Measurements from ENCODE around the gene ABCA12.

ABCA12 gene

DNA sequence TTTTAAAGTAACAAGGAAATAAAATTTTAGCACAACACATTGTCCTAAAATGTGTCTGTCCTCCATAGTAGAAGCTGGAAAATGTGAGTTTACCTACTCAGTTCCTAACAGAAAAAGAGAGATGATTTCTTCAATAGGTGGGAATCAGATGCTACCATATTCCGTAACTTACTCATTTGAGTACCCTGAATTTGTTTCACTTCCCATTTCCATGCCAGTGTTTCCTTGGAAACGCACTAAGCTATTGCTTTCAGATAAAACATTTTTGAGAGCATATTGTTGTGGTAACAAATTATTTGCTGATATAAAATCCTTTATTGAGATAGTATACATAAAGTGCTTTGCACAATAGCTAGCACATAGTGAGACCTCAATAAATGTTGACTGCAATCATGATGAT, 191.5 kb downstream of the ABCA12 start:
- DNase-seq (ENCODE audit: low read depth in 2 of 2): no peak

DNA sequence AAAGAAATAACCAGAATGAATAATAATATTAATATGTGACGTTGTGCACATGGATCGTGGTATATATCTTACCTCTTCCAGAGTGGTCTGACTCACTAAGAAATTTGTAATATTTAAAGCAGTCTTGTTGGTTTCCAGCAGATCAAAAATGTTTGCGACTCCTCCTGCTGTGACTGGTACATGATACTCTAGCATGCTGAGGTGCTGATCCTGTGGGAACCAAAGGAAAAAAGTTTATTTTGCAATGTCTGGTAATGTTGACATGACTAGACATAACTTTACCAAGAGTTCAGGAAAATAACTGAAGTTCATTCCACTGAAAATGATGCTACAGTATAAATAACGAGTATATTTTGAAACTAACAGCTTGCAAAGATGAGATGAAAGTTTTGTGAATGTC, 204.4 kb downstream of the ABCA12 start:
- DNase-seq (ENCODE audit: low read depth in 2 of 2): no peak

DNA sequence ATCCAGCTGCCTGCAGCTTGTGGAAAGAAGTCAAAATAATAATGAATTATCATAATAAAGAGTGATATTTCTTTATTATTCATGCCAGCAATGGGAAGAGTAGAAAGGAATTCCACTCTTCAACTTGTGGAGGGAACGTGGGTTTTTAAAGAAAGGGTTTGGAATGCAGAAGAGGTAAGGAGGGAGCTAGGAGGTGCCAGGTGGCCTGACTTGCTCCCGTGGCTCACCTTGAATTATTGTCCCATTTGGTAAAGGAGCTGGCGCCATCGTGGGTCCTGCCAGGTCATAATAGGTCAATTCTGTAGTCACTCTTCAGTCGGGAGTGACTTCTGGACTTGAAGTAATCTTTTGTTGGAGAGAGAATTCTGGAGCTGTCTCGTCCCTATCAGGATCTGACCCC, 233.8 kb downstream of the ABCA12 start:
- no peak for DNase-seq (ENCODE audit: low read depth in 2 of 2)

DNA sequence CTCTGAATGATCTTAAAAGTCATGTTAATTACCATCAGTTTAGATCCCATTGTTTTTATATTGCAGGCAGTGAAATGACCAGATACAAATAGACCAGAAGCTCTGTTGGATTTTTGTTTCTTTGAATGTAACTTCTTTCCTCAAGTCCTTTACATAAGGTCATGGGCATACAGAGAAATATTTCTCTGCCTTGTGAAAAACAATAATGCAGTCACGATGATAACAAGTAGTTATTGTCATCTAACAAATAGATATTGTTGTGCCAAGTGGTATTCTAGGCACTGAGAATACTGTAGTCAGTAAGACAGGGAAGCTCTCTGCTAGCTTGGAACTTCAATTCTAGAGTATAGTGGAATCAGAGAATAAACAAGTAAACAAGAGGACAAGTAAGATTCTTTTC, 234.2 kb downstream of the ABCA12 start:
- no peak for DNase-seq (ENCODE audit: low read depth in 2 of 2)

DNA sequence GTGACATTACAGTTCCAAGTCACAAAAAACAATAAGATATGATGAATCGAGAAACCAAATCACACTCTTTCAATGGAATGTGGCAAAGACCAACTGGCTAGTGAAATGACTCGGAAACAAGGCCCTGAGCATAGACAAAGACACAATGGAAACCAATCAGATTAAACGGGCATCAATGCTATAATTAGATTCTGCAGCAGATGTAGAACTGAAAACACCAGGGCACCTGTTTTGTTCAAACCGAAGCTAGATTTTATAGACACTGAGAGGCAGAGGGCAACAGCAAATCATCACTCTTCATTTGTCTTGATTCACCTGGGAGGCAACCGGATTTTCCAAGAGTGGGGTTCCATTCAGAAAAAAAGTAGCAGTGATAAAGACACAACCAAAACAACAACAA, 236.1 kb downstream of the ABCA12 start:
- no peak for DNase-seq (ENCODE audit: low read depth in 2 of 2)

DNA sequence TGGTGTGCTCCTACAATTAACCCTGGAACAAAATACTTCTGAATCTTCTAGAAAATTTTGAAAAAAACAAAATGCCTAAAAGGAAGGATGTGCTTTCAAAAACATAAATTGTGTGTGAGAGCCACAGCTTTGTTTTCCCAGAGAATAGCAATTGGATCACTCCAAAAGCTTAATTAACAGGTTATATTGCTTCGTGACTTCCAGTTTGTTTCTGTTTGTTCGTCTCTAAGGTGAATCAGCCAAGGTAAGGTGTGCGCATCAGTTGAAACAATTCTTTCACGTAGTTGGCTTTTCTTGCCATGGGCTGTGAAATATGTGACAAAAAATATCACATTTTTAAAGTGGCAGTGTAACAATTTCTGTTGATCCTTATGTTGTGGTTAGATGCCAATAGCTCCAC, 238.7 kb downstream of the ABCA12 start:
- no peak for DNase-seq (ENCODE audit: low read depth in 2 of 2)

DNA sequence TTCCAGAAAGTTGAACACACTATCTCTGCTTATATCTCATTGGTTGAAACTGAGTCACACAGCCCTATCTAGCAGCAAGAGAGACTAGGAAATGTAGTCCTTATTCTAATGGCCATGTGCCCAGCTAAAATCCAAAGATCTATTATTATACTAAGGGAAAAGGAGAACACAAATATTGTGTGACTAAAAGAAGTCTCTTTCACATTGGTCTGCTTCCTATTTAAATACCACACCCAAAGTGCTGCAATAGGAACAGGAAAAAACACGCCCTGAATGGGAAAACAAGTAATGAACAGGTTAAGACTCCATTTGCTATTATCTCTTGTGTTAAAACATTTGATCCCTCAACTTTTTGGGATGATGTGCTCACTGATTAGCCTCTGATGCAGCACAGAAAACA, 242.2 kb downstream of the ABCA12 start:
- no peak for DNase-seq (ENCODE audit: low read depth in 2 of 2)

DNA sequence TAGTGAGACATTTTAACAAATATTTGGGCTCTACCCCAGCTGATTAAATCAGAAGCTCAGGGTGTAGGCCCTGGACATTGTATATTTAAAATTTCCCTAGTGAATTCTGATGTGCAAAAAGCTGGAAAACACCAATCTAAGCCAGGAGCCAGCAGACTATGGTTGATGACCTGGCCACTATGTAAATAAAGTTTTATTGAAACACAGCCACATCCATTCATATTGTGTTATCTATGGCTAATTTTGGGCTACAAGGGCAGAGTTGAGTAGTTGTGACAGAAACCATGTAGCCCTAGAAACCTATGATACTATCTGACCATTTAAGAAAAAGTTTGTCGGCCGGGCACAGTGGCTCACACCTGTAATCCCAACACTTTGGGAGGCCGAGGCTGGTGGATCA, 243.0 kb downstream of the ABCA12 start:
- no peak for DNase-seq (ENCODE audit: low read depth in 2 of 2)

DNA sequence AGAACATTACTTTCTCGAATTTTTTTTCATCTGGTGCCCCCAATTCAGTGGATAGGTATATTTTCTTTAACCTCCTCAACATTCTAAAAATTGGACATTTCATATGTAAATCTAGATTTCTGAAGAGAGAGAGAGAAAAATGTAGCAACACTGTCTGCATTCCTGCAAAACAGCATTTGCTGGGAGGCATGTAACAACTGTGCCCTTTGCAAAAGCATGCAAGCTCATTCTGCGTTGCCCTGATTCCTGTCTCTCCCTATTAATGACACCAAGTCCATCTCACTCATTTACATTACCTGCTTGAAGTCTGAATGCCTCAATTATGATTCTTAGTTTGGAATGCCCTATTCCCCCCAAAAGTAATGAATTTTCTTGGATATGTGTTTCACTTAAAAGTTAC, 249.1 kb downstream of the ABCA12 start:
- no peak for DNase-seq (ENCODE audit: low read depth in 2 of 2)

DNA sequence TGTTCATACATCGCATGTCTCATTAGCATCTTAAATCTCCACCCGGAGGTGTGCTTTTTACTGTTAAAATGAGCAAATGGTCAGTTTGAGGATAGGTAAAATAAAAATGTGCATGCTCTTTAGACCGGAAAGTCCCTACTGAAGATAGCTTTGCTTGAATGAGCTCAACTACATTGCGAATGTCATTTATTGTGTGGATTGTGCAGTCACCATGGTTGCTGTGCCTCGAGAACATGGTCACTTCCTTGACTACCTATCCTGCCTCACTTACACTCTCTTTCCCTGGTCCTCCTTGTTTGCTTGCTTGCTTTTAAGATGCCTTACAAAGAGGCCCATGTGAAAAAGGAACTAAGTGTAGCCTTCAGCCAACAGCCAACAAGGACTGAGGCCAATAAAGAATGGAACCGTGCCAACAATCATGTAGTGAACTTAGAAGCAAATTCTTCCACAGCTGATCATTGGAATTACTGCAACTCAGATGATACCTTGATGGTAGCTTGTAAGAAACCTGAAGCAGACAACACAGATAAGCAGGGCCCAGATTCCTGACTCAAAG, 256.7 kb downstream of the ABCA12 start:
- no peak for DNase-seq (ENCODE audit: low read depth in 2 of 2)
